Occipital lobe (tissue), 2 donors: Measurements from ENCODE around the gene FYTTD1. TPM values are rescaled to one million over a fixed set of nuclear protein-coding genes. Genes with fewer than 3 reads are reported as not detected.
A peak's percentile ranks its signal among the peaks of the same experiment; 100 is the strongest.
"Not testable (repeated sequence)": the region's sequence is repeated elsewhere in the genome, so short reads cannot be mapped to it uniquely, and the experiment has no call there.

Experiments
- DNase-seq: peaks from one replicate; lab custom pipeline; 2025; lab: John Stamatoyannopoulos, UW
- total RNA-seq: library from RNA; depleted of rRNA; stranded (reverse); fragments of >200 nt; gene quantifications from one replicate; pipeline ENCODE4 v1.2.3, GENCODE V29; 2014

The FYTTD1 gene
- total RNA-seq = 67.4 TPM

GRCh38 chr3:197749601-197750395, at the start of gene FYTTD1:
Gene FYTTD1 (plus strand): TSS chr3:197749883. CDS start chr3:197749972, 89 bp downstream.
- peak; percentile 90 for DNase-seq

DNA sequence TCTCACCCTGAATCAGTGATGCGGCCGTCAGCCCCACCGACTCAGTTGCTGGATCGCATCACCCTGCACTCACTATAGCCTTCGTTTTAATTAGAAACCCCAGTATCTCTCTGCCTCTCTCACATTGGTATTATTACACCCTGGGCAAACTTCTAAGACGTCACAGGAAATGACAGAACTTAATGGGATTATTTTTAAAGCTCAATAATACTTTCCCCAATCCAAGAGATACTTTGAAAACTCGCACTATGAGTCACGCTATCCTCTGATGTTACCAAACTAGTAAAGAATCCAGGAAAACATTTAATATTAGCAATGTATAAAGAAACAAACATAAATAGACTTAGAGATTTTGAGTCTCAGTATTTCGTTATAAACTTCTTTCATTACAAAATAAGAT, 49.6 kb upstream of the FYTTD1 start:
- DNase-seq = no peak

GRCh38 chr3:197701841-197702240, 47.8 kb upstream of the FYTTD1 start:
- DNase-seq = no peak

DNA sequence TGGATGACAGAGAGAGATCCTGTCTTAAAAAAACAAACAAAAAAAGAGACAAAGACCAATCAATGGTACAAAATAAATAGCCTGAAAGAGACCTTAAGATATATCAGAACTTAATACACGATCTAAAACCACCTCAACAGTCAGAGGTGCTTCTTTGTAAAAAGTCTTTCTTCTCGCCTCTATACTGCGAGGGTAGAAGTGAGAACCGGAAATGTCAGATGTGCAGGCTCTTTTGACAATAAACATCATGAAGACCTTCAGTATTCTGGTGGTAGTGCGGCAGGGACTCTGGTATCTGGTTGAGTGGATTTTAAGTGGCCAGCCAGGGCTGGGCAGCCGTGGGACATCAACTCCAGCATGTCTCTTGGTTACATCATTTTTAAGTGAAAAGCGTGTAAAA, 43.0 kb upstream of the FYTTD1 start:
- DNase-seq = no peak

DNA sequence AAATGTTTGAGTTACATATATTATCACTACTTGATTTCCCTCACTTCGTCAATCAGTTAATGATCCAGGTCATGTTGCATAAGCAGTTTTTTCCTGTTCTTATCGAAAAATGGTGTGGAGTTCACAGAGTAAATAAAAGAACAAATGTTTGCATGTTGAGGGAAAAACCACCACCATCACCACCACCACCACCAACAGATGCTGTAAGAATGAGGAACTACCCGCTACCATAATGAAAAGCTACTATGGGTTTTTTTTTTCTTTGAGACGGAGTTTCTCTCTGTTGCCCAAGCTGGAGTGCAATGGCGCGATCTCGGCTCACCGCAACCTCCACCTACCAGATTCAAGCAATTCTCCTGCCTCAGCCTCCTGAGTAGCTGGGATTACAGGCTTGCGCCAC, 40.5 kb upstream of the FYTTD1 start:
- DNase-seq = no peak

DNA sequence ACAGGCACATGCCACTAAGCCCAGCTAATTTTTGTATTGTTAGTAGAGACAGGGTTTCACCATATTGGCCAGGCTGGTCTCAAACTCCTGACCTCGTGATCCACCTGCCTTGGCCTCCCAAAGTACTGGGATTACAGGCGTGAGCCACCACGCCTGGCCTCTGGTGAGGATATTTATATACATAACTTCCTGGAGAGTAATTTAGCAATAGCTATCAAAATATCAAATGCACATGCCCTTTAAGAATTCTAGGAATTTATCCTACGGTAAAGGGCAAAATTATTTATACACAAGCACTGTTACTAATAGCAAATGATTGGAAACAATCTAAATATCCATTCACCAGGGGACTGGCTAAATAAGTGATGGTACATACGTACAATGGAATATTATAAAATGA, 38.7 kb upstream of the FYTTD1 start:
- DNase-seq = not testable (repeated sequence)

DNA sequence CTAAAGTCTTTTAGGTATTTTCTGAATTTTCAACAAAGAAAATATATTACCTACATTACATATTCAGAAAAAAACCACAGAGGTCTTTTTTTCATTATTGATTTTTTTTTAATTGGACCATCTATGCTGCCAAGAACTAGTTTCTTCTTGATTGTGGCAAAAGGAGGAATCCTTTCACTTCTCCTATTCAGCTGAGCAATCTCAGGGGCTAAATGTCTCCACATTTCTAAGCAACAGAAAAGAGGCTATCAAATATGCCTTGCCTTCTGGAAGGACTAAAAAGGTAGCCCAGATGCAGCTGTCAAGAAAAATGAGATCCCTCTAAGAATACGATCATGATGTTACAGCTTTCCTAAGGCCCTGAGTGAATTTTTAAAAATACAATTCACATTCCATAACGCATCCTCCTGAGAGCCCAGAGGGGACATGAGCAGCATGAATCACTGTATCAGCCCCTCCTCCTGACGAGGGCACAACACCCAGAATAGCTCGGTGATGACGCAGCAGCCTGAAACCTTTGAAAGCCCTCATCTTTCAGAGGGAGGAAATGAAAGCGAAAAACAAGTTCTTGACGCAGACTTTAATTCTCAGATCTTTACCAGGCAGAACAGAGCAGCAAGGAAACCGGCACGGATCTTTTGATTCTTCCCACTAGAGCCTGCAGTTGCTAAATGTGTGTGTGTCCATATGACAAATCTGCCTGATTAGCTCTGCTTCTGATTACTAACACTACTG, 37.5 kb upstream of the FYTTD1 start:
- peak; percentile 84 for DNase-seq

- DNase-seq = no peak
Measured at GRCh38 chr3:197713477-197713822, 36.2 kb upstream of the FYTTD1 start.

- no peak for DNase-seq
Measured at GRCh38 chr3:197714251-197714650, 35.4 kb upstream of the FYTTD1 start.

GRCh38 chr3:197718891-197719290, 30.8 kb upstream of the FYTTD1 start:
- DNase-seq = no peak

DNA sequence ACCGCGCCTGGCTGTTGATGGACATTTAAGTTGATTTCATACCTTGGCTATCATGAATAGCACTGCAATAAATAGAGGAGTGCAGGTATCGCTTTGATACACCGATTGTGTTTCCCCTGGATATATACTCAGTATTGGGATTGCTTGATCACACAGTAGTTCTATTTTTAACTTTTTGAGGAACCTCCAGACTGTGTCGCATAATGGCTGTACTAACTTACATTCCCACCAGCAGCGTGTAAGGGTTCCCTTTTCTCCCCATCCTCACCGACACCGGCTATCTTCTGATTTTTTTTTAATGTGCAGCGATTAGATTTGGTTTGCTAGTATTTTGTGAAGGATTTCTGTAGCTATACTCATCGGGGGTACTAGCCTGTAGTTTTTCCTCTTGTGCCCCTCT, 29.0 kb upstream of the FYTTD1 start:
- no peak for DNase-seq

DNA sequence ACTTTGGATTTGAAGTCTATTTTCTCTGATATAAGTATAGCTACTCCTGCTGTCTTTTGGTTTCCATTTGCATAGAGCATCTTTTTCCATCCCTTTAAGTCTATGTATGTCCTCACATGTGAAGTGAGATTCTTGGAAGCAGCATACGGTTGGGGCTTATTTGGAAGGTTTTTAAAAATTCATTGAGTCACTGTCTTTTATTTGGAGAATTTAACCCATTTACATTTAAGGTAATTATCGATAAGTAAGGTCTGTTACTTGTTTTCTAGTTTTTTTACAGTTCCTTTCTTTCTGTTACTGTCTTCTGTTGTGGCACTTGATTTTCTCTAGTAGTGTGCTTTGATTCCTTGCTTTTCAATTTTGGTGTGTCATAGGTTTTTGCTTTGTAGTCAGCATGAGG, 26.9 kb upstream of the FYTTD1 start:
- no peak for DNase-seq

GRCh38 chr3:197727878-197728277, 21.8 kb upstream of the FYTTD1 start:
- not testable (repeated sequence) for DNase-seq

DNA sequence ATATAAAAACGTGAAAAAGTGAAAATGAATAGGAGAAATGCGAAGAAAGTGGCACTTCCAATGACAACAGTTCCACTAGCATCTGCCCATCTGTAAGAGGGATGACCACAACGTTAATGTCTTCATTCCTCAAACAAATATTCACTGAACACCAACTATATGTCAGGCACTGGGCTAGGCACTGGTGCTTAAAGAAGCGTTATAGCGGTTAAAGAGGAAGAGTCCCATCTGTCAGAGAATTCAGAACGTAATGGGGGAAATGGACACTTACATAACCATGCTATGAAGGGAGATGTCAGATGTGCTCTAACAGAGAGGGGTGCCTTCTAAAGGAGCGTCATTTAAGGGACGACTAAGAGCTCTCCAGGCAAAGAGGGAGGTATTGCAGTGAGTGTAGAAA, 21.2 kb upstream of the FYTTD1 start:
- DNase-seq = no peak

GRCh38 chr3:197730200-197730599, 19.5 kb upstream of the FYTTD1 start:
- no peak for DNase-seq

GRCh38 chr3:197730770-197731169, 18.9 kb upstream of the FYTTD1 start:
- not testable (repeated sequence) for DNase-seq

- not testable (repeated sequence) for DNase-seq
Measured at GRCh38 chr3:197731483-197731882, 18.2 kb upstream of the FYTTD1 start.

GRCh38 chr3:197733042-197733441, 16.6 kb upstream of the FYTTD1 start:
- DNase-seq = no peak

DNA sequence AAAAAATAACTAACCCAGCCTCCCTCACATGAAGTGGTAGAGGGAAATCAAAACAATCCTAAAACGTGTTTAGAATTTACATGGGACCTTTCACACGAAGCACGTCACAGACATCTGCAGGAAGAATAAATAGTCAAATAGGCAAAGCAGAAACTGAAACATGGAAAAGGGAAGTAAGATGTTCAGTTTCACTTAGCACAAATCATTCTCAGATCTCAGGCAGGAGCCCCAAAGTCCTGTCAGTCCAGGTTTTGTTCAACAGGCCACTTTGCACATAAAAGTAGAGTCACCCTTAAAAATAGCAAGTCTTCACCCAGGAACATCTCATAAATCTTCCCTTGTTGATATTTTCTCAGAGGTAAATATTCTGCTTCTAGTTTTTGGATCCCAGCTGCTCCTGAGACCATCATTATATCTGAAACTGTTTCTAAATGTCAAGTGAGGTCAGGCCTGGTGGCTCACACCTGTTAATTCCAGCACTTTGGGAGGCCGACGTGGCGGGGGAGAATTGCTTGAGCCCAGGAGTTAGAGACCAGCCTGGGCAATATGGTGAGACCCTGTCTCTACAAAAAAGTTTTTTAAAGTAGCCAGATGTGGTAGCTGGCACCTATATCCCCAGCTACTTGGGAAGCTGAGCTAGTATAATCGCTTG, 14.9 kb upstream of the FYTTD1 start:
- DNase-seq = no peak

DNA sequence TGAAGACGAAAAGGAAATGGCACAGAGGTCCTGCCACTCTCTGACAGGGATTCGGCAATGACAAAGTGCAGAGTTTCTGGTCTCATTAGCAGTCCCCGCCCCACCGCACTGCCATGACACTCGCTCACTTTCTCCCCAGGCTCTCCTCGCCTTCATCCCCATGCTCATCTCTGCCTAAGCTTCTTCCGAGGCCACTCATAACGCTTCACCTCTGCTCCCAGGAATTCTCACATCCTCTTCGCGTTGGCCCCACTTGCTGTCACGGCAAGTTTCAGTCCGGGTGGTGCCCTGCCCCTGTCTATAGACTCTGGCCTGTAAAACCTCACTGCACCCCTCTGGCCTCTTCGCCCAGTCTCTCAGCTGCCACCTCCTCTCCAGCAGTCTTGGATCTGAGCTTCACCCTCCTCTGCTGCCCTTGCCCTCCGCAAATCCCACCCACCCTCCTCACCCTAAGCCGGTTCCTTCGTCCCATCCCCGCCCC, 13.6 kb upstream of the FYTTD1 start:
- no peak for DNase-seq

GRCh38 chr3:197736491-197737318, 13.0 kb upstream of the FYTTD1 start, which contains the start of gene RUBCN:
Gene RUBCN (minus strand): TSS chr3:197736904. CDS start chr3:197736719, 185 bp downstream.
- peak; percentile 98 for DNase-seq
